IMR-90 (cell line): ENCODE data around the gene RCAN2. TPM values are rescaled to one million over a fixed set of nuclear protein-coding genes. Genes with fewer than 3 reads are reported as not detected.

Experiments used
- ATAC-seq: fragments of 200-7000 bp; cut with Tn5 transposase; 2 replicates; pipeline ENCODE4 v1.9.1; 2020; ENCODE audit warnings: low read depth, mild to moderate bottlenecking, moderate library complexity
- BruUV-seq: library from RNA; stranded (reverse); fragments of 400-500 nt; replicated peaks from 2 replicates; lab custom pipeline; 2021; lab: Mats Ljungman, UMichigan
- CTCF ChIA-PET: fragments of 300-600 bp; formaldehyde crosslinking; extraction: SDS; loops from one replicate; lab custom pipeline; 2021; ENCODE audit warnings: antibody characterized with exemption; lab: Yijun Ruan, JAX
- POLR2A ChIA-PET: fragments of 300-600 bp; sonication (Branson Sonifier 250); formaldehyde crosslinking; loops from one replicate; lab custom pipeline; 2022; ENCODE audit warnings: antibody characterized with exemption; ENCODE audit not compliant: unreplicated experiment; lab: Charles Lee
- DNase-seq: peaks from one replicate; pipeline ENCODE4 v3.0.0; 2013
- H2AFZ ChIP-seq: replicated peaks from 2 replicates; pipeline ENCODE3; 2013; ENCODE audit warnings: low read length, mild to moderate bottlenecking; ENCODE audit not compliant: poor library complexity
- H2AK5ac ChIP-seq: 2 replicates; pipeline ENCODE4 v1.6.1; 2013; ENCODE audit warnings: low read depth, low read length, inconsistent platforms
- H2AK9ac ChIP-seq: replicated peaks from 2 replicates; pipeline ENCODE3; 2013; ENCODE audit warnings: mild to moderate bottlenecking, low read depth, low read length, moderate library complexity; ENCODE audit not compliant: poor library complexity
- H2BK120ac ChIP-seq: 2 replicates; pipeline ENCODE4 v1.6.1; 2013; ENCODE audit warnings: low read depth, low read length, inconsistent platforms
- H2BK15ac ChIP-seq: 3 replicates; pipeline ENCODE4 v1.6.1; 2013; ENCODE audit warnings: low read depth, low read length, inconsistent platforms
- H2BK20ac ChIP-seq: 2 replicates; pipeline ENCODE4 v1.6.1; 2013; ENCODE audit warnings: low read depth, mild to moderate bottlenecking, inconsistent platforms, low read length, moderate library complexity
- H2BK5ac ChIP-seq: 2 replicates; pipeline ENCODE4 v1.6.1; 2013; ENCODE audit warnings: mild to moderate bottlenecking, low read depth, low read length, inconsistent platforms; ENCODE audit not compliant: poor library complexity, severe bottlenecking
- H3K14ac ChIP-seq: replicated peaks from 2 replicates; pipeline ENCODE4 v1.6.1; 2013; ENCODE audit warnings: low read depth, low read length, inconsistent platforms
- H3K18ac ChIP-seq: 2 replicates; pipeline ENCODE4 v1.6.1; 2013; ENCODE audit warnings: low read depth, low read length, control low read depth
- H3K23ac ChIP-seq: 2 replicates; pipeline ENCODE4 v1.6.1; 2013; ENCODE audit warnings: low read depth, low read length, inconsistent platforms
- H3K27ac ChIP-seq: 2 replicates; pipeline ENCODE4 v1.5.1; 2013; ENCODE audit warnings: mild to moderate bottlenecking, control low read depth, low read length; ENCODE audit not compliant: insufficient read depth
- H3K27me3 ChIP-seq: 2 replicates; pipeline ENCODE4 v1.6.1; 2013; ENCODE audit warnings: low read length; ENCODE audit not compliant: control insufficient read depth, insufficient read depth
- H3K36me3 ChIP-seq: 2 replicates; pipeline ENCODE4 v1.6.1; 2013; ENCODE audit warnings: low read length, mixed read lengths; ENCODE audit not compliant: control insufficient read depth, insufficient read depth
- H3K4ac ChIP-seq: 2 replicates; pipeline ENCODE4 v1.6.1; 2013; ENCODE audit warnings: low read depth, low read length, inconsistent platforms
- H3K4me1 ChIP-seq: 2 replicates; pipeline ENCODE4 v1.6.1; 2013; ENCODE audit warnings: low read length, mixed read lengths; ENCODE audit not compliant: control insufficient read depth, insufficient read depth
- H3K4me2 ChIP-seq: 2 replicates; pipeline ENCODE4 v1.6.1; 2013; ENCODE audit warnings: low read depth, mild to moderate bottlenecking, control low read depth, low read length, moderate library complexity
- H3K4me3 ChIP-seq: 2 replicates; pipeline ENCODE4 v1.5.1; 2013; ENCODE audit warnings: low read depth, mild to moderate bottlenecking, control low read depth, low read length, moderate library complexity; ENCODE audit not compliant: insufficient read depth
- H3K56ac ChIP-seq: 2 replicates; pipeline ENCODE4 v1.6.1; 2013; ENCODE audit warnings: low read length, inconsistent platforms; ENCODE audit not compliant: insufficient read depth; ENCODE audit errors: extremely low read depth
- H3K79me1 ChIP-seq, 2 experiments: 2 replicates each; pipeline ENCODE4 v1.6.1; 2013; ENCODE audit warnings: low read length in 2 of 2, inconsistent platforms in 1 of 2, low read depth in 1 of 2
- H3K9ac ChIP-seq: 2 replicates; pipeline ENCODE4 v1.6.1; 2013; ENCODE audit warnings: low read depth, low read length, control low read depth
- H3K9me1 ChIP-seq: 2 replicates; pipeline ENCODE4 v1.6.1; 2013; ENCODE audit warnings: low read length, inconsistent platforms; ENCODE audit not compliant: insufficient read depth
- H3K9me3 ChIP-seq: 2 replicates; pipeline ENCODE4 v1.6.1; 2013; ENCODE audit warnings: low read length; ENCODE audit not compliant: control insufficient read depth, insufficient read depth
- H4K20me1 ChIP-seq: 2 replicates; pipeline ENCODE4 v1.6.1; 2013; ENCODE audit warnings: low read length, inconsistent platforms; ENCODE audit not compliant: insufficient read depth
- H4K5ac ChIP-seq: 2 replicates; pipeline ENCODE4 v1.6.1; 2013; ENCODE audit warnings: mild to moderate bottlenecking, low read depth, low read length, control low read depth
- H4K8ac ChIP-seq, 2 experiments: 2 replicates each; pipeline ENCODE4 v1.6.1; 2013; ENCODE audit warnings: low read depth in 2 of 2, low read length in 2 of 2, control low read depth in 1 of 2, inconsistent platforms in 1 of 2
- H4K91ac ChIP-seq: 2 replicates; pipeline ENCODE4 v1.6.1; 2013; ENCODE audit warnings: low read depth, low read length, inconsistent platforms; ENCODE audit not compliant: insufficient read depth
- CEBPB ChIP-seq: IDR thresholded peaks from 2 replicates; pipeline ENCODE4 v1.6.1; 2012; ENCODE audit warnings: low read depth, low read length, improper control_type of control experiment
- CTCF ChIP-seq: conservative IDR thresholded peaks from 2 replicates; pipeline ENCODE4 v1.5.1; 2012; ENCODE audit warnings: mild to moderate bottlenecking, low read depth, low read length, improper control_type of control experiment
- WGBS, 2 experiments: methylation state at CpG; one replicate each; pipeline versions ENCODE4 v1.1.5 to v1.1.7; 2013; ENCODE audit warnings: missing lambda C conversion rate in 2 of 2; ENCODE audit not compliant: insufficient read length in 1 of 2; ENCODE audit errors: extremely low coverage in 2 of 2; 5-methylcytosine and 5-hydroxymethylcytosine counted together
- dilution Hi-C: fragments of 300-500 bp; cut with HindIII; formaldehyde crosslinking; loops from one replicate; pipeline ENCODE4 v1.14.3; 2018; ENCODE audit warnings: low sequenced_read_pairs; ENCODE audit not compliant: unreplicated experiment
- in situ Hi-C: fragments of 300-500 bp; cut with MboI; formaldehyde crosslinking; loops from 3 replicates; pipeline ENCODE4 v1.14.3; 2019; ENCODE audit warnings: low sequenced_read_pairs, inconsistent platforms, mixed read lengths
- intact Hi-C: fragments of 100-400 bp; cut with micrococcal nuclease; formaldehyde crosslinking; loops from 2 replicates; pipeline ENCODE4 v1.10.0; 2022
- polyA plus RNA-seq, 3 experiments: library from polyadenylated mRNA; depleted of rRNA; stranded (reverse); fragments of >200 nt; gene quantifications; 2 replicates each; pipeline ENCODE4 v1.2.3, GENCODE V29; 2012; ENCODE audit warnings: low replicate concordance in 1 of 3
- total RNA-seq: library from RNA; depleted of rRNA; stranded (reverse); fragments of >200 nt; gene quantifications from 2 replicates; pipeline ENCODE4 v1.2.3, GENCODE V29; 2012

The RCAN2 gene
- total and polyA plus RNA-seq, 2 of the 4 experiments (the other 2 are of a cell fraction), result 1.3 to 1.8 TPM

GRCh38 chr6:46199387-46199786 lies 291.9 kb downstream of the RCAN2 start:
- no peaks in the 10 kb centered on the region for H4K20me1 ChIP-seq
- H3K56ac ChIP-seq, result no peak overlapping the region
- H3K4me3 ChIP-seq, result no peak overlapping the region
- ChIA-PET CTCF (no interaction called here), POLR2A (no interaction called here)
- H3K9me1 ChIP-seq, result no peaks in the 10 kb centered on the region
- no peak overlapping the region for H4K5ac ChIP-seq
- H3K79me1 ChIP-seq, result no peaks in the 10 kb centered on the region
- BruUV-seq, result no TSS peak
- H4K91ac ChIP-seq, result no peak overlapping the region
- H2BK15ac ChIP-seq, result no peak overlapping the region
- TF ChIP-seq CTCF, result no peak
- peak; percentile 47; the same call in 1 of the 2 replicates for TF ChIP-seq CEBPB
- H3K4ac ChIP-seq, result no peak overlapping the region
- no peaks in the 10 kb centered on the region for H3K4me1 ChIP-seq
- no peaks in the 10 kb centered on the region for H3K9me3 ChIP-seq
- H3K27ac ChIP-seq, result no peak overlapping the region
- no peak overlapping the region for H3K23ac ChIP-seq
- H3K36me3 ChIP-seq, result no peaks in the 10 kb centered on the region
- no peak overlapping the region for H2BK5ac ChIP-seq
- DNase-seq (no peak), ATAC-seq (no peak)
- no peak overlapping the region for H2AFZ ChIP-seq
- no peaks in the 10 kb centered on the region for H3K27me3 ChIP-seq
- in situ Hi-C loops (no loop called here), dilution Hi-C loops (no loop called here), intact Hi-C loops (no loop called here)
- H2AK5ac ChIP-seq, result no peak overlapping the region
- H2BK20ac ChIP-seq, result no peak overlapping the region
- no peak overlapping the region for H3K9ac ChIP-seq
- no peak overlapping the region for H3K14ac ChIP-seq
- no peak overlapping the region for H2BK120ac ChIP-seq
- no CpG with 5 or more reads among the region's 5 CpGs for WGBS, 2 experiments
- no peak overlapping the region for H4K8ac ChIP-seq
- H3K4me2 ChIP-seq, result no peak overlapping the region
- H2AK9ac ChIP-seq, result no peak overlapping the region
- H3K18ac ChIP-seq, result no peak overlapping the region
